SK-N-SH (cell line): ENCODE results near the gene ZNF407. TPM values are rescaled to one million over a fixed set of nuclear protein-coding genes. Genes with fewer than 3 reads are reported as not detected.

ENCODE experiments used
- CTCF ChIA-PET: fragments of 300-600, 350-600 bp; formaldehyde crosslinking; extraction: SDS; loops from one replicate; lab custom pipeline; 2021; lab: Yijun Ruan, JAX
- POLR2A ChIA-PET: fragments of 350-600 bp; sonication (Branson Sonifier 250); formaldehyde crosslinking; extraction: SDS; loops from one replicate; lab custom pipeline; 2020; ENCODE audit warnings: antibody characterized with exemption, inconsistent platforms; lab: Yijun Ruan, JAX
- DNase-seq: peaks from one replicate; pipeline ENCODE4 v3.0.0; 2012
- H2AFZ ChIP-seq: fragments of 200-600 bp; sonication (generic); 2 replicates; pipeline ENCODE4 v1.8.1; 2016; ENCODE audit warnings: antibody characterized with exemption, mild to moderate bottlenecking, low read depth
- H3F3A ChIP-seq: fragments of 200-600 bp; sonication (generic); replicated peaks from 2 replicates; pipeline ENCODE3; 2016; ENCODE audit warnings: antibody characterized with exemption, mild to moderate bottlenecking; ENCODE audit not compliant: insufficient read depth
- H3K27ac ChIP-seq, 2 experiments: fragments of 200-500 bp in 1 of 2; fragments of 200-600 bp in 1 of 2; sonication (Bioruptor generic) in 1 of 2; sonication (generic), shearing (Covaris generic) in 1 of 2; 2 replicates each; pipeline versions ENCODE4 v1.5.1 to v1.6.1; 2014 to 2016; ENCODE audit warnings: low read depth in 2 of 2, inconsistent platforms in 1 of 2, low read length in 1 of 2, mild to moderate bottlenecking in 1 of 2, mixed read lengths in 1 of 2
- H3K27me3 ChIP-seq: fragments of 200-600 bp; sonication (generic), shearing (Covaris generic); 2 replicates; pipeline ENCODE4 v1.6.1; 2016; ENCODE audit warnings: mixed run types; ENCODE audit not compliant: insufficient read depth
- H3K36me3 ChIP-seq, 2 experiments: fragments of 200-500 bp in 1 of 2; fragments of 200-600 bp in 1 of 2; sonication (Bioruptor generic) in 1 of 2; sonication (generic) in 1 of 2; replicated peaks in 1 of 2; 2 replicates each; pipeline versions ENCODE3 to v1.5.1; 2014 to 2016; ENCODE audit warnings: low read length in 1 of 2, mild to moderate bottlenecking in 1 of 2; ENCODE audit not compliant: insufficient read depth in 2 of 2, control insufficient read depth in 1 of 2
- H3K4me1 ChIP-seq, 2 experiments: fragments of 200-500 bp in 1 of 2; fragments of 200-600 bp in 1 of 2; sonication (Bioruptor generic) in 1 of 2; sonication (generic), shearing (Covaris generic) in 1 of 2; 2 replicates each; pipeline versions ENCODE4 v1.5.1 to v1.6.1; 2014 to 2016; ENCODE audit warnings: low read depth in 1 of 2, low read length in 1 of 2, mixed run types in 1 of 2; ENCODE audit not compliant: insufficient read depth in 2 of 2, control insufficient read depth in 1 of 2
- H3K4me2 ChIP-seq: fragments of 200-600 bp; sonication (generic), shearing (Covaris generic); 2 replicates; pipeline ENCODE4 v1.6.1; 2017; ENCODE audit warnings: mixed run types
- H3K4me3 ChIP-seq, 2 experiments: fragments of 200-500 bp in 1 of 2; fragments of 200-600 bp in 1 of 2; sonication (Bioruptor generic) in 1 of 2; sonication (generic), shearing (Covaris generic) in 1 of 2; 2 replicates each; pipeline versions ENCODE4 v1.5.1 to v1.8.1; 2014 to 2016; ENCODE audit warnings: low read depth in 2 of 2, inconsistent platforms in 1 of 2, low read length in 1 of 2, mild to moderate bottlenecking in 1 of 2, mixed read lengths in 1 of 2, moderate library complexity in 1 of 2
- H3K79me2 ChIP-seq: fragments of 200-600 bp; sonication (generic); 2 replicates; pipeline ENCODE4 v1.8.1; 2017; ENCODE audit warnings: mild to moderate bottlenecking; ENCODE audit not compliant: insufficient read depth
- H3K9ac ChIP-seq: fragments of 200-600 bp; sonication (generic); 2 replicates; pipeline ENCODE4 v1.6.1; 2017; ENCODE audit warnings: mixed run types
- H3K9me2 ChIP-seq: fragments of 200-600 bp; sonication (generic); 2 replicates; pipeline ENCODE4 v1.6.1; 2017; ENCODE audit warnings: mixed run types
- H3K9me3 ChIP-seq: fragments of 200-600 bp; sonication (generic); 2 replicates; pipeline ENCODE4 v1.6.1; 2017; ENCODE audit warnings: mixed run types, mild to moderate bottlenecking, moderate library complexity
- H4K20me1 ChIP-seq: fragments of 200-600 bp; sonication (generic); 2 replicates; pipeline ENCODE4 v1.6.1; 2017; ENCODE audit warnings: mild to moderate bottlenecking, mixed run types; ENCODE audit not compliant: insufficient read depth
- CHD2 ChIP-seq: fragments of 150-350 bp; IDR thresholded peaks from 2 replicates; pipeline ENCODE4 v1.6.1; 2018; ENCODE audit warnings: low read length; ENCODE audit not compliant: partially characterized antibody
- EP300 ChIP-seq, 2 experiments: IDR thresholded peaks; 2 replicates each; pipeline versions ENCODE4 v1.4.0 to v1.6.1; 2012; ENCODE audit warnings: borderline replicate concordance in 1 of 2, low read depth in 1 of 2, low read length in 1 of 2
- EZH2phosphoT487 ChIP-seq: fragments of 200-600 bp; sonication (generic); IDR thresholded peaks from 2 replicates; pipeline ENCODE4 v1.6.1; 2017; ENCODE audit warnings: low read depth, mixed run types, mild to moderate bottlenecking, antibody characterized with exemption, moderate library complexity, borderline replicate concordance
- FOXJ3 ChIP-seq: sonication (generic); formaldehyde crosslinking; IDR thresholded peaks from 2 replicates; pipeline ENCODE4 v1.5.1; 2020; ENCODE audit warnings: mild to moderate bottlenecking, missing genetic modification reagents
- GABPA ChIP-seq: IDR thresholded peaks from 2 replicates; pipeline ENCODE4 v1.4.0; 2012; ENCODE audit warnings: low read depth, mild to moderate bottlenecking
- IRF3 ChIP-seq: fragments of 150-350 bp; IDR thresholded peaks from 2 replicates; pipeline ENCODE4 v1.6.1; 2016; ENCODE audit warnings: mild to moderate bottlenecking, low read depth, low read length
- MEF2A ChIP-seq: IDR thresholded peaks from 2 replicates; pipeline ENCODE4 v1.4.0; 2012; ENCODE audit warnings: low read depth, borderline replicate concordance
- MXI1 ChIP-seq: IDR thresholded peaks from 2 replicates; pipeline ENCODE4 v1.6.1; 2012; ENCODE audit warnings: mild to moderate bottlenecking, low read depth, low read length, improper control_type of control experiment
- NRF1 ChIP-seq: IDR thresholded peaks from 2 replicates; pipeline ENCODE4 v1.6.1; 2012; ENCODE audit warnings: low read depth, mild to moderate bottlenecking, low read length
- POLR2AphosphoS5 ChIP-seq: IDR thresholded peaks from 2 replicates; pipeline ENCODE4 v1.6.1; 2012; ENCODE audit warnings: low read depth, low read length
- RAD21 ChIP-seq: IDR thresholded peaks from 2 replicates; pipeline ENCODE4 v1.6.1; 2012; ENCODE audit warnings: mild to moderate bottlenecking, low read length
- RCOR1 ChIP-seq: fragments of 150-350 bp; IDR thresholded peaks from 2 replicates; pipeline ENCODE4 v1.6.1; 2017; ENCODE audit warnings: antibody characterized with exemption, low read length
- RFX5 ChIP-seq: IDR thresholded peaks from 2 replicates; pipeline ENCODE4 v1.6.1; 2012; ENCODE audit warnings: mild to moderate bottlenecking, improper control_type of control experiment, low read length
- SMC3 ChIP-seq: IDR thresholded peaks from 2 replicates; pipeline ENCODE4 v1.6.1; 2012; ENCODE audit warnings: low read depth, low read length, improper control_type of control experiment
- TCF12 ChIP-seq: IDR thresholded peaks from 2 replicates; pipeline ENCODE4 v1.4.0; 2012
- TEAD4 ChIP-seq: IDR thresholded peaks from 2 replicates; pipeline ENCODE4 v1.4.0; 2012; ENCODE audit warnings: mild to moderate bottlenecking, borderline replicate concordance; ENCODE audit not compliant: insufficient read depth
- USF1 ChIP-seq: IDR thresholded peaks from 2 replicates; pipeline ENCODE4 v1.4.0; 2012; ENCODE audit warnings: low read depth, borderline replicate concordance
- ZBTB33 ChIP-seq: IDR thresholded peaks from 2 replicates; pipeline ENCODE4 v1.4.0; 2012; ENCODE audit warnings: low read depth, borderline replicate concordance
- WGBS: methylation state at CpG from one replicate; pipeline ENCODE4 v1.1.6; 2017; ENCODE audit warnings: low lambda C conversion rate; 5-methylcytosine and 5-hydroxymethylcytosine counted together
- polyA plus RNA-seq, 3 experiments: library from polyadenylated mRNA; depleted of rRNA; stranded (reverse); fragments of >200 nt; gene quantifications; 2 replicates each; pipeline ENCODE4 v1.2.3, GENCODE V29; 2012
- TF ChIP-seq, protein P1 (sequence below): IDR thresholded peaks from 2 replicates; pipeline ENCODE4 v1.4.0; 2012; ENCODE audit warnings: low read depth
- TF ChIP-seq, protein P2 (sequence below): fragments of 150-350 bp; IDR thresholded peaks from 2 replicates; pipeline ENCODE4 v1.6.1; 2017; ENCODE audit warnings: antibody characterized with exemption, low read length, low read depth, borderline replicate concordance

The ZNF407 gene
- polyA plus RNA-seq, 1 of the 3 experiments (the other 2 are of a cell fraction): 2.6 TPM

DNA sequence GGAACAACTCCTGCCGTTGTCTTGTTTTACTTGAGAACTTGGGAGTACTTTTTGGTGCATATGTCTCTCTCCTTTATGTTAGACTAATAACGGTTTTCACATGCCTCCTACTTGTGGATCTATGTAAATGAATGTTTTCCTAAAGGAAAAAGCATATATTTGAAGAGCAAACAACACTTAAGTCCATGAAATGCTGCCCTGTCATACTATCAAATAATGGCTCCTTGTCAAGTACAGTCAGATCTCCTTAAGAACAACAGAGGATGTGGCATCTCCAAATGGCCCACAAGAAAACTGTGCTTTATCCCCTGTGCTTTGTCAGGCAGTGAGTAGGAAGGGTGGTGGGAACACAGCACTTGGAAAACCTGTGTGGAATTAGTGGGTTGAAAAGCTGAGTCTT, 413.0 kb downstream of the ZNF407 start (continued):
- TF ChIP-seq ZBTB33 (no peak), FOXJ3 (CRISPR knock-in tag) (no peak), EP300 (IDR thresholded peaks at IDR 0.05; ENCODE audit: borderline replicate concordance in 1 of 2, low read depth in 1 of 2, low read length in 1 of 2) (no peak), TEAD4 (no peak), TCF12 (no peak), MEF2A (no peak), RAD21 (no peak), CHD2 (no peak), NRF1 (no peak), USF1 (no peak), MXI1 (no peak)
- TF ChIP-seq, protein P1, sequence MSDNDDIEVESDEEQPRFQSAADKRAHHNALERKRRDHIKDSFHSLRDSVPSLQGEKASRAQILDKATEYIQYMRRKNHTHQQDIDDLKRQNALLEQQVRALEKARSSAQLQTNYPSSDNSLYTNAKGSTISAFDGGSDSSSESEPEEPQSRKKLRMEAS: no peak
- TF ChIP-seq, protein P2, sequence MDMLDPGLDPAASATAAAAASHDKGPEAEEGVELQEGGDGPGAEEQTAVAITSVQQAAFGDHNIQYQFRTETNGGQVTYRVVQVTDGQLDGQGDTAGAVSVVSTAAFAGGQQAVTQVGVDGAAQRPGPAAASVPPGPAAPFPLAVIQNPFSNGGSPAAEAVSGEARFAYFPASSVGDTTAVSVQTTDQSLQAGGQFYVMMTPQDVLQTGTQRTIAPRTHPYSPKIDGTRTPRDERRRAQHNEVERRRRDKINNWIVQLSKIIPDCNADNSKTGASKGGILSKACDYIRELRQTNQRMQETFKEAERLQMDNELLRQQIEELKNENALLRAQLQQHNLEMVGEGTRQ: no peak
- TF ChIP-seq, all 33 proteins: peak for 0

DNA sequence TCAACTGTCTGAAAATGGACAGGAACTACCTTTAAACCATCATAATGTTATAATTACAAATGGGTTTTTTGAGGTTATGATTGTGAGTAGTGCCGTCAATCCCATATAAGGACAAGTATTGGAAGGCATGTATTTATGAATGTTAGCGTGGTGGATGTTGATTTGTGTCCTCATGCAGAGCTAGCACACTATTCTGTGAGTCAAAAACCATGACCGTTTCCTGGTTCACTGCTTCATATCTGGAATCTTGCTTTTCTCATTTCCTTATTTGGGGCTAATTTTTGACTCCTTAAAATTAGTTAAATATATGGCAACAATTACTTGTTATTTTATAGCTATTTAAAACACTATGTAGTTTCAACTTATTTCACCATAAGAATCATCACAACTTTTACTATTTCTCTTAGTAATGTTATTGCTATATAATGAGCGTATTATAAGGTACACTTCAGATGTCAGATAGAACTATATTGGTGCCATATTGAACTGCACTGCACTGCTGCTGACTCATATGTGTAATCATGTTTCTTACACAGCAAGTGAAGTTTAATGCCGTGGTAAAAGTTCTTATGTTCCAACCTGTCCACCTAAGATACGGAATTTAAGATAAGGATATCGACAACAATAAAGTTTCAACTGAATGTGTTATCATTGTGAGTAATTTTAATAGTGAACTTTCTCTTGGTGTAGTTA, 418.5 kb downstream of the ZNF407 start:
- CTCF ChIA-PET: no interaction called here
- H3K4me1 ChIP-seq: no peaks in the 10 kb centered on the region; a peak in 2 of 4 replicates
- DNase-seq: no peak

More for the DNA sequence above, 418.5 kb downstream of the ZNF407 start:
- no peaks in the 10 kb centered on the region for H4K20me1 ChIP-seq
- no peaks in the 10 kb centered on the region for H3K36me3 ChIP-seq
- H3K79me2 ChIP-seq: no peaks in the 10 kb centered on the region
- H3F3A ChIP-seq: no peaks in the 10 kb centered on the region
- H3K27me3 ChIP-seq: no peaks in the 10 kb centered on the region
- no peaks in the 10 kb centered on the region for H3K9me2 ChIP-seq
- no peaks in the 10 kb centered on the region for H3K9me3 ChIP-seq
- no peak overlapping the region for H3K27ac ChIP-seq
- 91% methylated on average over 7 of the region's 7 CpGs for WGBS
- H2AFZ ChIP-seq: no peak overlapping the region
- no peak overlapping the region for H3K4me3 ChIP-seq
- H3K9ac ChIP-seq: no peak overlapping the region
- POLR2A ChIA-PET: no interaction called here
- H3K4me2 ChIP-seq: no peak overlapping the region
- TF ChIP-seq EP300 (IDR thresholded peaks at IDR 0.05; ENCODE audit: borderline replicate concordance in 1 of 2, low read depth in 1 of 2, low read length in 1 of 2) (no peak), SMC3 (no peak), RCOR1 (no peak), EZH2phosphoT487 (no peak), GABPA (no peak), IRF3 (no peak), FOXJ3 (CRISPR knock-in tag) (no peak), POLR2AphosphoS5 (no peak), USF1 (no peak), NRF1 (no peak), RFX5 (no peak), MEF2A (no peak)
